Dermis microvascular lymphatic vessel endothelial cell (primary cell): ENCODE results near the gene AKAP13. TPM values are rescaled to one million over a fixed set of nuclear protein-coding genes. Genes with fewer than 3 reads are reported as not detected.

Source experiments
- DNase-seq, 2 donors: peaks; one replicate each; pipeline versions ENCODE4 v3.0.0 to v3.0.0-alpha.2; 2010; ENCODE audit warnings: low read depth in 2 of 2
- total RNA-seq: library from RNA; depleted of rRNA; stranded (reverse); fragments of >200 nt; gene quantifications from 2 replicates; pipeline ENCODE4 v1.2.1, GENCODE V29; 2014

Gene AKAP13
- total RNA-seq, 1 donor from 2014 or later: 54.7 TPM

DNA sequence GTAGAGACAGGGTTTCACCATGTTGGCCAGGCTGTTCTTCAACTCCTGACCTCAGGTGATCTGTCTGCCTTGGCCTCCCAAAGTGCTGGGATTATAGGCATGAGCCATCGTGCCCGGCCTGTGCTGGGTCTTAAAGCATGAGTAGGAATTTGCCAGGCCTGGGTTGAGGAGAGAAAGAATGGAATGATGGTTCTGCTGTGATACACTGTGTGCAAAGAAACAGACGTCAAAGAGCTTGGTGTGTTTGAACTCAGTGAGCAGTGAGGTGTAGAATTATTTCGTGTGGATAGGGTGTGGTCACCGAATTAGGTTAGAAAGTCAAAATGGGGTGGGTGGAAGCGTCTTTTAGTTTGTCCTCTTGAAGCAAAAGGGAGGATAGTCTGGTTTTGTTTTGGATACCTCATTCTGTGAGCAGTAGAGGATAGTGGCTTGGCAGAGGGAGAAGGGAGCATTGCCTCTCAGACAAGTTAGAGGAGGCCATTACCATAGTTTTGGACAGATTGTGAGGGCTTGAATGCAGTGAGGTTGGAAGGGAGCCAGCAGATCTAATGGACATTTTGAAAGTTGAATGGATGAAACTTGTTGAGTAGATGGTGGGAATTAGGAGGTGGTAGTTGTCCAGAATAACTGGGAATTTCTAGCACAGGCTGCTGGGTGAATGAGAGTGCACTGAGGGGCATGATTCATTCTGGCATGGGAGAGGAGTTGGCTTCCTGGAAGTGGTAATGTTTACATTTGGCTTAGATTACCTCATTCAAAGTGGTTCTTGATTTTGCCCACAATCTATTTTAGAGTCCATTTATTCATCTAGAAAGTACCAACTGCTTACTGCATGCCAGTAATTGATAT lies 27.2 kb downstream of the AKAP13 start:
- DNase-seq: peak; percentile 71 to 95

DNA sequence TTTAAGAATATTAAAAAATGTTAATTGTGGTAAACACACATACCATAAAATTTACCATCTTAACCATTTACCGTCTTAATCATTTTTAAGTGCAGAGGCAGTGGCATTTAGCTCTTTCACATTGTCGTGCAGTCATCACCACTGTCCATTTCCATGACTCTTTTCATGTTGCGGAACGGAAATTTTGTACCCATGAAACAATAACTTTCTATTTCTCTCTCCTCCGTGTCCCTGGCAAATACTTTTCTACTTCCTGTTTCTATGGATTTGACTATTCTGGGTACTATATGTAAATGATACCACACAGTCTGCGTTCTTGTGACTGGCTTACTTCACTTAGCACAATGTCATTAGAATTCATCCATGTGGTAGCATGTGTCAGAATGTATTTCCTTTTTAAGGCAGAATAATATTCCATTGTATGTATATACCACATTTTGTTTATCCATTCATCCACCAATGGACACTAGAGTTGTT lies 27.9 kb downstream of the AKAP13 start:
- peak; percentile 56 to 69 for DNase-seq

GRCh38 chr15:85412066-85412465 lies 31.7 kb downstream of the AKAP13 start:
- DNase-seq: no peak

DNA sequence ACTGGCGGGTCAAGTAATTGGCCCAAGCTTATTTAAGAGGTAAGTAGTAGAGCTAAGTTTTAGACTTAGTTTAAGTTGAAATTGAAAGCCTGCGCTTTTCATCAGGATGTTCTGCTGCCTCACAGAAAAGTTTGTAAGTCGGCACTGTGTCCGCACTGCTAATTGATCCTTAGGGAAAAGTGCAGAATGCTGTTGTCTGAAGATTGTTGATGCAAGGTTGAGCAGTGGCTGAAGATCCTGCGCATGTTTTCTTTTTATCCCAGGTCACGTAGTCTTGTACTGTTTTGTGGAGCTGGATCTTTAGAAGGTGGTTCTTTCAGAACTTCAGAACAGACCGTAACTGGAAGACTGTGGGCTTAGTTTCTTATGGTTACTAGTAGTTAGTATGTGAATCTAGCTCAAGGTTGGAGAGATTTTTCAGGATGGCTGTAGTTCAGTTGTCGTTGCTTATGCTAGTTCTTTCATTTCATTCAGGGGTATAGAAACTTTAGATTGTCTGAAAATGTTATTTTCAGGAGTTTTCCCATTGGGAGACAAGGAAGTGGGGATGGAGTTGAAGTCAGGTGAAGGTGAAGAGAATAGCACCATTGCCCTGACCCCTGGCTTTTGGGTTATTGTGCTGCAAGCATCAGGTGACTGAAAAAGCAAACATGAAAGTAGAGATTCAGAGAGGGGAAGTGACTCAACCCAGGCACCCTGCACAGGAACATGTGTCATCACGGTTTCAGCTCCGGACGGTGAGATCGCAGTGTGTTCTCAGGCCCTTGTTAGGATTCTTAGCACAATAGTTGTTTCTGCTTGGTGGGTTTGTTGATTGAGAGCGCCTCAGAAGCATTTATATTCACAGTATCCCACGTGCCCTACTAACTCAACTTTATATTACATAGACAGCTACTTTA lies 32.8 kb downstream of the AKAP13 start:
- peak; percentile 89 to 99 for DNase-seq

DNA sequence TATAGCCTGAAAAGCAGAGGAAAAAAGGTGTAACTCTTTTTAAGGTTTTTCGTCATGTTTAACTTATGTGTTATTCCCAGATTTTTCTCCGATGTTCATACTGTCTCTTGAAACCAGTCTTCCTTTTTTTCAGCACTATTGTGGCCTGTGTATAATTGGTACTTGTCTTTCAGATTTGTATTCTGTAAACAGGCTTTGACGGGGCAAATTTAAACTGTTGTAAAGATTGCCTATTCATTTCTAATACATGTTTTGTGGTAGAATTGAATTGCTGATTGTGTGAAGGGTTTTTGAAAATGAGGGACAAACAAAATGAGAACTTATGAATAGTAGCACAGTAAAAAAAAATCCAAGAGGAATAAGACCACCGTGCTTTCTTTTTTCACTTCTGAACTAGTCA lies 33.6 kb downstream of the AKAP13 start:
- DNase-seq: no peak

DNA sequence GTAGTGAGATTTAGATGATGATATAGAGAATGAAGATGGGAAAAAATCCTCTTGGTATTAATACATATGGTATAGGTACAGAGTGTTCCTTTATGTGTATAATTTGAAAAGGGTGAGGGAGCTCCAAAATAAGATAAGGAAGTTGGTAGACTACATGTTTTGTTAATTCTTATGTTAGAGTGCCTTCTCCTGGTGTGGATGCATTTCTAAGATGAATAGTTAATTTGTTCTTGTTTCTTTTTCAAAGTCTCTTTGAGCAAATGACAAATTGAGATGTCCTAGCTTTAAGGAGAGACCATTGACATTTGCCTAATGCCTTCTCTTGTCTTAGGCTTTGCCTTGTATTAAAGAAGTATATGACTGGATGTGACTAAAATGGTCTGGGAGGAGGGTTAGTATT lies 34.1 kb downstream of the AKAP13 start:
- DNase-seq: peak; percentile 14 to 50

DNA sequence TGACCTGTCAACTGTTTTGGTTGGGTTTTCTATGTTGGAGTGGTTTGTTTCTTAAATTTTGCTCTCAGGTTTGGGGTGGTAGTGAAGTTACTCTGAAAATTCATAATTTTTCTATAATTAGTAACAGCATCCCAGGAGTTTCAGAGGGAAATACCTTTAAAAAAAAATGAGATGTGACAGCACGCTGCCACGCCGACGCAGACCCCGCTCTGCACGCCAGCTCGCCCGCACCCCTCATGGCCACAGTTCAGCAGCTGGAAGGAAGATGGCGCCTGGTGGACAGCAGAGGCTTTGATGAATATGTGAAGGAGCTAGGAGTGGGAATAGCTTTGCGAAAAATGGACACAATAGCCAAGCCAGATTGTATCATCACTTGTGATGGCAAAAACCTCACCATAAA lies 34.6 kb downstream of the AKAP13 start:
- no peak for DNase-seq

DNA sequence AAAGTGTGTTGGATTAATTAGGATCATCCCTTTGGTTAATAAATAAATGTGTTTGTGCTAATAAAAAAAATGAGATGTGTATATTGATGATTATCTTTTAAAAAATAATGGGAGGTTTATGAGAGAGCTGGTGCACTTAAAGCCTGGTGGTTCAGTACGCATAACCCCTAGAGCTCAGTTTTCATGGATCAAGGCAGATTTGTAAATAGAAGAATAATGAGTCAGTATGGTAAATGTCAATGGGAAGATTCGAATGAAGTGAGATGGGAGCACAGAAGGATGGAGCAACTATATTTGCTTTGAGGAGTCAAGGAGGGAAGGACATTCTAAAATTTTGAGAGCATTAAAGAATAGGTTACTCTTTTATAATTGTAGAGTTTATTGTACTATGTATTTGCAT lies 35.4 kb downstream of the AKAP13 start:
- DNase-seq: no peak

DNA sequence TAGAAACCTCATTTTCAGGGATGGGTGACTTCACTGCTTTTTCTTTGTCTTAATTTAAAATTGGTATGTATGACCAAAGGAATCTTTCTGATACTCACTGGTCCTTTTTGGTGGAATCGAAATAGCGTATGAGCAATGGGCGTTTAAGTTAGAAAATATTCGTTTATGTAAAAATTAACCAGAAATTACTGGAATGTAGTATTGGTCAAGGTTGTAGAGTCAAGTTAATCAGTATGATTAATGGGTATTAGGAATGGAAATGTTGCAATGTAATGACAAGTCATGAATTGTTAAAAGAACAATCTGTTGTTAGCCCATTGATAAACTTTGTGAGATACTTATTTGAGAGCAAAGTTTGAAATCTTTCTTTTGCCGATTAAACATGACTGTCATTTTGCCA lies 36.9 kb downstream of the AKAP13 start:
- no peak for DNase-seq

DNA sequence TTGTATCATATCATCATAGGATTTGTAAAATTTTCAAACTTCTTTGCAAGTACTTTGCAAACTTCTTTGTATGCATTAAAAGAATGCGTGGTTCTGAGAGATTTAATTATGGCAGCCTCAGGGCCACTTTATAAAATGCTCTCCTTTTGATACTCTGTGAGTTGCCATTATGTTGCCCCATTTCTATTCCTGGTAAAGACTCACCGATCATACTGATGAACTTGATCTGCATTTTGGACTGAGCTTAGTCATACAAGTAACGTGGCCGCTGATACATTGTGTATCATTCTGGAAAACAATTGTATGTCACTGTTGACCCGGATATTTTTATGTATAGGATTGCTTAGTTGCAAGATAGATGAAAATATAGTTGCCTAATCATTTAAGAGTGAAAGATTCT lies 38.8 kb downstream of the AKAP13 start:
- DNase-seq: peak in 1 of 2 donors; percentile 56

- DNase-seq: peak in 1 of 2 donors; percentile 36
Measured at GRCh38 chr15:85421116-85421925, 40.9 kb downstream of the AKAP13 start.

GRCh38 chr15:85422607-85423006 lies 42.2 kb downstream of the AKAP13 start:
- DNase-seq: no peak

- no peak for DNase-seq
Measured at GRCh38 chr15:85423256-85423655, 42.9 kb downstream of the AKAP13 start.

- DNase-seq: no peak
Measured at GRCh38 chr15:85424154-85424553, 43.8 kb downstream of the AKAP13 start.

DNA sequence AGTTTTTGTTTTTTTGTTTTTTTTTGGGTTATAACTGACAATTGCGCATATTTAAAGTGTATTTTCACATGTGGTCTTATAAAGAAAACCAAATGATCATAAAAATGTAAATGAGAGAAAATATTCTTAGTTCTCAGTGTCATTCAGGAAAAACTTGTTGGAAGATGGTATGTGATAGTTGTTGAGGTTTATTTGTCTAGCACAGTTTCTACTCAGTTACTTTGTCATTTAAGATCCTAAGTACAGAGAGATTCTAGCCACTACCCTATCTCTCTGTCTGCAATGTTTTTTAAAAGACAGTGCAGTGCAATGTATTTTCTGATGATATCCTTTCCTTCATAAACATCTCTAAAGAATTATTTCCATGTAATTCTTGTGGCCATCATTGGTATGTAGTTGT lies 46.1 kb downstream of the AKAP13 start:
- no peak for DNase-seq

- DNase-seq: no peak
Measured at GRCh38 chr15:85427286-85428028, 47.1 kb downstream of the AKAP13 start.

DNA sequence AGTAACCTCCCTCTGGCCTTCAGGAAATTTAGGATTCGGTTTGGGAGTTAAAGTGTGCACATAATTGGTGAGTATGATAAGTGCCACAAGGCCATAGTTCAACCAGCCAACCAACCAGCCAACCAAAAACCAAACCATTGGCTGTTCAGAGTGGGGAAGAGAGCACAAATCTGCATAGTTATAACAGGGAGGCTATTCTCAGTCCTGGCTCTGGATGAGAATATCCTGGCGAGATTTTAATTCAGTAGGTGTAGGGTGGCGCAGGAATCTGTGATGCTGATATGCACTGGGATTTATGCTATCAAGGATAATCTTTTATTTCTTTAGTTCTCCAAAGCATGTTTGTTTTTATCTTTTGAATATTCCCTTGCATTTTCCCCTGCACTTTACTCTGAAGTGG lies 49.1 kb downstream of the AKAP13 start:
- no peak for DNase-seq

- DNase-seq: no peak
Measured at GRCh38 chr15:85430406-85431204, 50.2 kb downstream of the AKAP13 start.

- no peak for DNase-seq
Measured at GRCh38 chr15:85439996-85440395, 59.6 kb downstream of the AKAP13 start.

DNA sequence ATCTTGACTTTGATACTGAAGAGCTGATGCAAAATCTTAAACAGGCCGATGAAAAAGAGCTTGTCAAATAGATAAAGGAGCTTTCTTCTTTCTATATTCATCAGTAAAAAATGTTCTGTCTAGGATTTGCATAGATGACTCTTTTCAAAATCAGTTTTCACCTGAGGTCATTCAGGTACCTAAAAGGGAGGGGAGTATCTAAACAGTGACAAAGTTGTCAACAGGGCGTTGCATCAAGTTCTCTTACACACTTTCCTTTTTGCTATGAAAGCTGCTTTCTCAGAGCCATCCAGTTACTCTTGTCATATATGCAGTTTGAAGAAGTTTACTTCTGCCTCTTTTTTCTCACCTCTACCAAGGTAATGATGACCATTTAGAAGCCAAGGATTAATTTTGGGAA lies 60.0 kb downstream of the AKAP13 start:
- DNase-seq: no peak
